Measurements from ENCODE around the gene BEND6. TPM values are rescaled to one million over a fixed set of nuclear protein-coding genes. Genes with fewer than 3 reads are reported as not detected.
"Not testable (repeated sequence)": the region's sequence is repeated elsewhere in the genome, so short reads cannot be mapped to it uniquely, and the experiment has no call there.

Gene BEND6
- total RNA-seq, 5 donors from 2014 or later (not counting 1 experiment from before 2014, with no cell fraction given) = not detected

DNA sequence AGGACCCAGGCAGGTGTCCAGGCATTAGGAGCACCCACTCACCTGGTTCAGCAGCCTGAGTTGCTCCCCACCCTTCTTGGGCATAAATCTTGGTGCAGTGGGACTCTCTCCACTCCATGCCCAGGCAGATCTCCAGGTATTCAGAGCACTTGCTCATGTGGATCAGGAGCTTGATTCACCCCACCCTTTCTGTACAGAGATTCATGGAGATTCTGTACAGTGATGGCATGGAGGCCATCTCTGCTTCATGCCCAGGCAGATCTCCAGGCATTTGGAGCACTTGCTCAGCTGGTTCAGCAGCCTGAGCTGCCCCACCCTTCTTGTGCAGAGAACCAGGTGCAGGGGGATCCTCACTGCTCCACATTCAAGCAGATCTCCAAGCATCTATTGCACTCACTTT, 44.1 kb downstream of the BEND6 start:
- Histone ChIP-seq H3K36me3 (ENCODE audit: control insufficient read depth in 2 of 2, extremely low read depth in 1 of 2, insufficient read depth in 1 of 2, low read length in 1 of 2) (no peaks in the 10 kb centered on the region), H3K27ac (ENCODE audit: low read length) (no peak overlapping the region), H3K4me1 (ENCODE audit: control insufficient read depth in 1 of 2, extremely low read depth in 1 of 2, insufficient read depth in 2 of 2, low read length in 2 of 2) (no peaks in the 10 kb centered on the region), H3K9me3 (no peaks in the 10 kb centered on the region), H3K27me3 (replicated peaks in 1 of 2; ENCODE audit: control insufficient read depth in 2 of 2, extremely low read depth in 1 of 2, insufficient read depth in 2 of 2, low read length in 1 of 2) (peaks cover 0 to 13% of the 10 kb centered on the region in 2 experiments), H3K4me3 (ENCODE audit: control insufficient read depth in 1 of 2, extremely low read depth in 1 of 2, low read length in 1 of 2) (no peak overlapping the region)
- Mint-ChIP-seq H3K4me1 (no peaks in the 10 kb centered on the region), H3K27me3 (peaks cover 12 to 18% of the 10 kb centered on the region in 2 donors), H3K9me3 (peaks cover 0 to 3% (median 0%) of the 10 kb centered on the region in 3 donors), H3K27ac (no peak overlapping the region), H3K36me3 (no peaks in the 10 kb centered on the region), H3K4me3 (no peak overlapping the region)
- ChIA-PET POLR2A (no interaction called here), CTCF (no interaction called here)
- DNase-seq (no peak), ATAC-seq (replicated peaks in 1 of 4) (no peak)

DNA sequence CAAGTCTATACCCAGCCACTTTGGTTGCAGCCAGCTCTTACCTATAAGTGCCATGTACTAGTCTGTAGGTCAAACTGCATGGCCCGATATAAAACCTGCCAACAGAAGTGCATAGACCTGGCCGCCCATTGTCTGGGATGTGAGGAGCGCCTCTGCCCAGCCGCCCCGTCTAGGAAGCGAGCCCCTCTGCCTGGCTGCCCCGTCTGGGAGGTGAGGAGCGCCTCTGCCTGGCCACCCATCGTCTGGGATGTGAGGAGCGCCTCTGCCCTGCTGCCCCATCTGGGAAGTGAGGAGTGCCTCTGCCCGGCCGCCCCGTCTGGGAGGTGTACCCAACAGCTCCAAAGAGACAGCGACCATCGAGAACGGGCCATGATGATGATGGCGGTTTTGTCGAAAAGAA, 44.8 kb downstream of the BEND6 start:
- H3K4me3 Mint-ChIP-seq; H3K9me3 Mint-ChIP-seq; H3K4me3 ChIP-seq (ENCODE audit: control insufficient read depth in 1 of 2, extremely low read depth in 1 of 2, low read length in 1 of 2); DNase-seq; H3K36me3 Mint-ChIP-seq; POLR2A ChIA-PET; ATAC-seq (replicated peaks in 1 of 4); H3K27ac ChIP-seq (ENCODE audit: low read length); H3K36me3 ChIP-seq (ENCODE audit: control insufficient read depth in 2 of 2, extremely low read depth in 1 of 2, insufficient read depth in 1 of 2, low read length in 1 of 2); H3K9me3 ChIP-seq; H3K4me1 ChIP-seq (ENCODE audit: control insufficient read depth in 1 of 2, extremely low read depth in 1 of 2, insufficient read depth in 2 of 2, low read length in 2 of 2); H3K27ac Mint-ChIP-seq; H3K4me1 Mint-ChIP-seq; CTCF ChIA-PET: not testable (repeated sequence)
- 93% methylated on average over 13 of the region's 18 CpGs for WGBS (ENCODE audit: insufficient coverage)
- H3K27me3 Mint-ChIP-seq = peaks cover 12 to 18% of the 10 kb centered on the region in 2 donors
- peaks cover 0 to 13% of the 10 kb centered on the region in 2 experiments for H3K27me3 ChIP-seq (replicated peaks in 1 of 2; ENCODE audit: control insufficient read depth in 2 of 2, extremely low read depth in 1 of 2, insufficient read depth in 2 of 2, low read length in 1 of 2)

DNA sequence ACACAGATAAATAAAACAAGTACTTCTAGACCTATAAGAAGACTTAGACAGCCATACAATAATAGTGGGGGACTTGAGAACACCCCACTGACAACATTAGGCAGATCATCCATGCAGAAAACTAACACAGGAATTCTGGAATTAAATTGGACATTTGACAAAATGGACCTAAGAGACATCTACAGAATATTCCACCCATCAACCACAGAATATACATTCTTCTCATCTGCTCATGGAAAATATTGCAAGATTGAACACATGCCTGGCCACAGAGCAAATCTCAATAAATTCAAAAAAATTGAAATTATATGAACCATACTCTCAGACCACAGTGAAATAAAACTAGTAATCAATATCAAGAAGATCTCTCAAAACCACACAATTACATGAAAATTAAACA, 47.3 kb downstream of the BEND6 start:
- Histone ChIP-seq H3K4me3 (ENCODE audit: control insufficient read depth in 1 of 2, extremely low read depth in 1 of 2, low read length in 1 of 2) (no peak overlapping the region), H3K27me3 (replicated peaks in 1 of 2; ENCODE audit: control insufficient read depth in 2 of 2, extremely low read depth in 1 of 2, insufficient read depth in 2 of 2, low read length in 1 of 2) (peaks cover 0 to 13% of the 10 kb centered on the region in 2 experiments), H3K27ac (ENCODE audit: low read length) (no peak overlapping the region), H3K4me1 (ENCODE audit: control insufficient read depth in 1 of 2, extremely low read depth in 1 of 2, insufficient read depth in 2 of 2, low read length in 2 of 2) (no peaks in the 10 kb centered on the region), H3K36me3 (ENCODE audit: control insufficient read depth in 2 of 2, extremely low read depth in 1 of 2, insufficient read depth in 1 of 2, low read length in 1 of 2) (no peaks in the 10 kb centered on the region), H3K9me3 (no peaks in the 10 kb centered on the region)
- peaks cover 0 to 3% (median 0%) of the 10 kb centered on the region in 3 donors for H3K9me3 Mint-ChIP-seq
- no peaks in the 10 kb centered on the region for H3K36me3 Mint-ChIP-seq
- ChIA-PET POLR2A (no interaction called here), CTCF (no interaction called here)
- no peak for ATAC-seq (replicated peaks in 1 of 4)
- DNase-seq = no peak
- no peak overlapping the region for H3K4me3 Mint-ChIP-seq
- peaks cover 13% of the 10 kb centered on the region in 2 donors for H3K27me3 Mint-ChIP-seq
- H3K27ac Mint-ChIP-seq = no peak overlapping the region
- H3K4me1 Mint-ChIP-seq = no peaks in the 10 kb centered on the region

DNA sequence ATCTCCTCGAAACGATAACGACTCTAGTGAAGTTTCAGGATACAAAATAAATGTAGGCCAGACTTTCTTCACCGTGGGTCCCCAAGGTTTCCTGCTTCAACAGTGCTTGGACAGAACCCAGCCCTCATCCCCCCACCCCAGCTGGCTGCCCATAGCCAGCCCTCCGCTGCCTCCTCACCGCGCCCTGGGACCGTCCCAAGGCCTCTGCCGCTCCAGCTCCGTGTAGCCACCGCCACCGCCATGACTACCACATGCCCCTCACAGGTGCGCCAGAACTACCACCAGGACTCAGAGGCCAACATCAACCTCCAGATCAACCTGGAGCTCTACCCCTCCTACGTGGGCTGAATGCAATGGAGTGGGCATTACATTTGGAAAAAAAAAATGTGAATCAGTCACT, 49.4 kb downstream of the BEND6 start:
- Mint-ChIP-seq H3K4me1 (no peaks in the 10 kb centered on the region), H3K4me3 (no peak overlapping the region), H3K27ac (no peak overlapping the region), H3K9me3 (no peaks in the 10 kb centered on the region), H3K36me3 (no peaks in the 10 kb centered on the region), H3K27me3 (peaks cover 11 to 13% of the 10 kb centered on the region in 2 donors)
- POLR2A ChIA-PET = interaction anchor here (0.6 to 0.7 kb wide), 2 partner anchors 316 to 358 kb away, joined by 5 to 10 read pairs; no protein-coding TSS in a partner anchor
- Histone ChIP-seq H3K36me3 (ENCODE audit: control insufficient read depth in 2 of 2, extremely low read depth in 1 of 2, insufficient read depth in 1 of 2, low read length in 1 of 2) (no peaks in the 10 kb centered on the region), H3K27me3 (replicated peaks in 1 of 2; ENCODE audit: control insufficient read depth in 2 of 2, extremely low read depth in 1 of 2, insufficient read depth in 2 of 2, low read length in 1 of 2) (peaks cover 0 to 5% of the 10 kb centered on the region in 2 experiments), H3K4me3 (ENCODE audit: control insufficient read depth in 1 of 2, extremely low read depth in 1 of 2, low read length in 1 of 2) (no peak overlapping the region), H3K9me3 (no peaks in the 10 kb centered on the region), H3K27ac (ENCODE audit: low read length) (no peak overlapping the region), H3K4me1 (ENCODE audit: control insufficient read depth in 1 of 2, extremely low read depth in 1 of 2, insufficient read depth in 2 of 2, low read length in 2 of 2) (no peaks in the 10 kb centered on the region)
- WGBS (ENCODE audit: insufficient coverage) = 95% methylated on average over 9 of the region's 14 CpGs
- CTCF ChIA-PET = interaction anchor here in 1 of 2 donors (0.8 kb wide), 1 partner anchor 11 kb away, joined by 4 read pairs; no protein-coding TSS in a partner anchor
- DNase-seq (no peak), ATAC-seq (replicated peaks in 1 of 4) (no peak)

DNA sequence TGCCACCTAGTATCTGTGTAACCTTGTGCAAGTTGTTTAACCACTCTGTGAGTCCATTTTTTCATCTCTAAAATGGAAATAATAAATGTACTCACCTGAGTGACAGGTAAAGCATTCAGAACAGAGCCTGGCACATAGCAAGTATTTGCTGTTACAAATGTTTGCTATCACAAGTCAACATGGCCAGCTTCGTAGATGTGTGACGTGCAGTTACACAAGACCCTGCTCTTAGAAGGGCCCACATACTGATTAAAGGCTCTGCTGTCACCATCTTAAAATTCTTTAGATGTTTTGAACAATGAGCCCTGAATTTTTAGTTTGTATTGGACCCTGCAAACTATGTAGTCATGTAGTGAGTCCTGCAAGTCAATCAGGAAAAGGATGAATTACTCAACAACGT, 51.2 kb downstream of the BEND6 start:
- Mint-ChIP-seq H3K9me3 (no peaks in the 10 kb centered on the region), H3K27me3 (peaks cover 8 to 13% of the 10 kb centered on the region in 2 donors), H3K4me1 (no peaks in the 10 kb centered on the region), H3K36me3 (no peaks in the 10 kb centered on the region), H3K27ac (no peak overlapping the region), H3K4me3 (no peak overlapping the region)
- no peaks in the 10 kb centered on the region for H3K9me3 ChIP-seq
- CTCF ChIA-PET = no interaction called here
- ATAC-seq (replicated peaks in 1 of 4) = no peak
- no peak for DNase-seq
- H3K27me3 ChIP-seq (replicated peaks in 1 of 2; ENCODE audit: control insufficient read depth in 2 of 2, extremely low read depth in 1 of 2, insufficient read depth in 2 of 2, low read length in 1 of 2) = no peaks in the 10 kb centered on the region
- H3K4me3 ChIP-seq (ENCODE audit: control insufficient read depth in 1 of 2, extremely low read depth in 1 of 2, low read length in 1 of 2) = no peak overlapping the region
- POLR2A ChIA-PET = no interaction called here
- H3K4me1 ChIP-seq (ENCODE audit: control insufficient read depth in 1 of 2, extremely low read depth in 1 of 2, insufficient read depth in 2 of 2, low read length in 2 of 2) = no peaks in the 10 kb centered on the region
- WGBS (ENCODE audit: insufficient coverage) = 94% methylated on average over 2 of the region's 3 CpGs
- no peak overlapping the region for H3K27ac ChIP-seq (ENCODE audit: low read length)
- H3K36me3 ChIP-seq (ENCODE audit: control insufficient read depth in 2 of 2, extremely low read depth in 1 of 2, insufficient read depth in 1 of 2, low read length in 1 of 2) = no peaks in the 10 kb centered on the region

DNA sequence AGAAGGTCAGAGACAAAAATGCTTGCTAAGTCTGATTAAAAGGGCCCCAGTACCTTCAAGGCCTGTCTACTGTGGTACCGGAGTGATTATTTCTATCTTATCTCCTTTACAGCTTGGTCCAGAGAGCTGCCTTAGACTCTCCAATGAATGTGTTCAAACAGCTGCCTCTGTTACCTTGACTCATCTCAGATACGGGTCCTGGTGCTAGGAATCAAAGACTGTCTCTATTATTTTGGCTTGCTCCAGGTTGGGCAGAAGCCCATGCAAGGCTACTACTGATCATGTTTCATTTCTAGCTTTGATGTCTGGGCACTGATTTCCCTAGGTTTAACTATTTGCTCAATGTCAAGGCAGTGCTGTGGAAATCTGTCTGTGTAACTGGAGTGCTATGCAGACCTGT, 53.2 kb downstream of the BEND6 start:
- CTCF ChIA-PET, H3K27me3 Mint-ChIP-seq: not testable (repeated sequence)
- POLR2A ChIA-PET = interaction anchor here in 1 of 2 donors (0.7 kb wide), 1 partner anchor 135 kb away, joined by 3 read pairs; no protein-coding TSS in a partner anchor

DNA sequence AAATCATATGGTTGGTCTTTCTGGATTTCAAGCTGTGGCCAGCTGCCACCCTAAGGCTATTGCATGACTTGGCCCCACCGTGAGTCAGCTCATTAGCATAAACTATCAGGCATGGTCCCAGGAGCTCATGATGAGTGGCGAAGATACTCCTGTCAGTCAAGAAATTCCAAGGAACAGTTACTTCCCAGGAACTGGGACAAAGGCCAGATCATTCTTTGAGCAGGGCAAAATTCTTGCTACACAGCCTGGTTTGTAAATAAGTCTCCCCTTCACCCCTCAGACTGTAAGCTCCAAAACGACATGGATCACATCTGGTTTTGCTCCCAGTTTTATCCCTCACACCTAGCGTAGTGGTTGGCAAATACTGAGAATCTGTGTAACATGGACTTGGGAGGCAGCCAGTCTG, 58.6 kb downstream of the BEND6 start:
- H3K27me3 Mint-ChIP-seq = peaks cover 4 to 10% of the 10 kb centered on the region in 2 donors
- ChIA-PET POLR2A (no interaction called here), CTCF (interaction anchor here in 1 of 2 donors (0.6 kb wide), 1 partner anchor 187 kb away, joined by 3 read pairs; no protein-coding TSS in a partner anchor)
- no peaks in the 10 kb centered on the region for H3K4me1 Mint-ChIP-seq
- ATAC-seq (replicated peaks in 1 of 4) (no peak), DNase-seq (no peak)
- Histone ChIP-seq H3K27ac (ENCODE audit: low read length) (no peak overlapping the region), H3K4me1 (ENCODE audit: control insufficient read depth in 1 of 2, extremely low read depth in 1 of 2, insufficient read depth in 2 of 2, low read length in 2 of 2) (no peaks in the 10 kb centered on the region), H3K9me3 (no peaks in the 10 kb centered on the region), H3K4me3 (ENCODE audit: control insufficient read depth in 1 of 2, extremely low read depth in 1 of 2, low read length in 1 of 2) (no peak overlapping the region), H3K27me3 (replicated peaks in 1 of 2; ENCODE audit: control insufficient read depth in 2 of 2, extremely low read depth in 1 of 2, insufficient read depth in 2 of 2, low read length in 1 of 2) (no peaks in the 10 kb centered on the region), H3K36me3 (ENCODE audit: control insufficient read depth in 2 of 2, extremely low read depth in 1 of 2, insufficient read depth in 1 of 2, low read length in 1 of 2) (no peaks in the 10 kb centered on the region)
- no peaks in the 10 kb centered on the region for H3K9me3 Mint-ChIP-seq
- H3K4me3 Mint-ChIP-seq = no peak overlapping the region
- no peak overlapping the region for H3K27ac Mint-ChIP-seq
- no peaks in the 10 kb centered on the region for H3K36me3 Mint-ChIP-seq
- WGBS (ENCODE audit: insufficient coverage) = 87% methylated on average over 2 of the region's 4 CpGs

More for the DNA sequence above, 53.2 kb downstream of the BEND6 start:
- H3K9me3 Mint-ChIP-seq; ATAC-seq (replicated peaks in 1 of 4); DNase-seq; H3K9me3 ChIP-seq; H3K27ac Mint-ChIP-seq; H3K4me1 Mint-ChIP-seq; H3K4me1 ChIP-seq (ENCODE audit: control insufficient read depth in 1 of 2, extremely low read depth in 1 of 2, insufficient read depth in 2 of 2, low read length in 2 of 2); H3K36me3 Mint-ChIP-seq; H3K36me3 ChIP-seq (ENCODE audit: control insufficient read depth in 2 of 2, extremely low read depth in 1 of 2, insufficient read depth in 1 of 2, low read length in 1 of 2); H3K4me3 Mint-ChIP-seq; H3K4me3 ChIP-seq (ENCODE audit: control insufficient read depth in 1 of 2, extremely low read depth in 1 of 2, low read length in 1 of 2); H3K27me3 ChIP-seq (replicated peaks in 1 of 2; ENCODE audit: control insufficient read depth in 2 of 2, extremely low read depth in 1 of 2, insufficient read depth in 2 of 2, low read length in 1 of 2); H3K27ac ChIP-seq (ENCODE audit: low read length): not testable (repeated sequence)
- WGBS (ENCODE audit: insufficient coverage) = 95% methylated on average over 2 of the region's 2 CpGs
